Panc1 (cell line): ENCODE measurements around the gene ACACB. TPM values are rescaled to one million over a fixed set of nuclear protein-coding genes. Genes with fewer than 3 reads are reported as not detected.

ENCODE experiments used
- ATAC-seq: fragments of 200-7000 bp; cut with Tn5 transposase; 2 replicates; pipeline ENCODE4 v1.9.1; 2020; ENCODE audit warnings: mild to moderate bottlenecking, moderate library complexity
- BruUV-seq: library from RNA; stranded (reverse); fragments of 400-500 nt; replicated peaks from 2 replicates; lab custom pipeline; 2021; lab: Mats Ljungman, UMichigan
- CTCF ChIA-PET: fragments of 300-600 bp; sonication (Branson Sonifier 250); formaldehyde crosslinking; loops from one replicate; lab custom pipeline; 2022; ENCODE audit warnings: antibody characterized with exemption; lab: Charles Lee
- POLR2A ChIA-PET: fragments of 300-600 bp; sonication (Branson Sonifier 250); formaldehyde crosslinking; loops from one replicate; lab custom pipeline; 2022; ENCODE audit warnings: antibody characterized with exemption; lab: Charles Lee
- DNase-seq: peaks from one replicate; pipeline ENCODE4 v3.0.0-alpha.2; 2010; ENCODE audit warnings: low read depth, low spot score
- H3K27ac ChIP-seq: 2 replicates; pipeline ENCODE4 v1.5.1; 2011; ENCODE audit warnings: mild to moderate bottlenecking, low read length, inconsistent platforms
- H3K27me3 ChIP-seq: fragments of 200-500 bp; sonication (Bioruptor generic); 2 replicates; pipeline ENCODE4 v1.6.0; 2014; ENCODE audit warnings: low read length, inconsistent platforms; ENCODE audit not compliant: control insufficient read depth, insufficient read depth
- H3K36me3 ChIP-seq: fragments of 200-500 bp; sonication (Bioruptor generic); 2 replicates; pipeline ENCODE4 v1.5.1; 2014; ENCODE audit warnings: inconsistent platforms, mild to moderate bottlenecking, low read length, moderate library complexity; ENCODE audit not compliant: control insufficient read depth, insufficient read depth
- H3K4me1 ChIP-seq: 2 replicates; pipeline ENCODE4 v1.5.1; 2011; ENCODE audit warnings: inconsistent platforms, mild to moderate bottlenecking, low read length, moderate library complexity; ENCODE audit not compliant: control insufficient read depth, insufficient read depth
- H3K4me3 ChIP-seq, 2 experiments: 2 replicates each; pipeline ENCODE4 v1.5.1; 2011 to 2012; ENCODE audit warnings: low read depth in 2 of 2, low read length in 2 of 2, mild to moderate bottlenecking in 2 of 2, inconsistent platforms in 1 of 2, moderate library complexity in 1 of 2
- H3K9me3 ChIP-seq: fragments of 200-500 bp; sonication (Bioruptor generic); 2 replicates; pipeline ENCODE4 v1.5.1; 2014; ENCODE audit warnings: low read depth, mild to moderate bottlenecking, inconsistent platforms, low read length, moderate library complexity; ENCODE audit not compliant: control insufficient read depth, insufficient read depth
- POLR2AphosphoS5 ChIP-seq: IDR thresholded peaks from 2 replicates; pipeline ENCODE4 v1.6.1; 2012; ENCODE audit warnings: mild to moderate bottlenecking, low read depth, low read length, moderate library complexity
- SIN3A ChIP-seq: IDR thresholded peaks from 2 replicates; pipeline ENCODE4 v1.6.1; 2012; ENCODE audit warnings: low read depth, mild to moderate bottlenecking, low read length, moderate library complexity, borderline replicate concordance; ENCODE audit not compliant: insufficient read depth
- TCF7L2 ChIP-seq: IDR thresholded peaks from 2 replicates; pipeline ENCODE4 v1.6.1; 2011; ENCODE audit warnings: mild to moderate bottlenecking, low read depth, low read length, inconsistent platforms
- in situ Hi-C: cut with HindIII; loops from 2 replicates; pipeline ENCODE4 v1.10.0; 2016; ENCODE audit warnings: low sequenced_read_pairs, low pct_unique_long_range_greater_than_20kb
- intact Hi-C: fragments of 100-400 bp; cut with micrococcal nuclease; formaldehyde crosslinking; loops from one replicate; pipeline ENCODE4 v1.10.0; 2022; ENCODE audit not compliant: unreplicated experiment
- total RNA-seq: library from RNA; stranded (reverse); gene quantifications from one replicate; pipeline ENCODE4 v1.2.1, GENCODE V29; 2021; ENCODE audit not compliant: unreplicated experiment
- TF ChIP-seq, protein P1 (sequence below), 2 experiments: IDR thresholded peaks; 2 replicates each; pipeline ENCODE4 v1.6.1; 2011 to 2012; ENCODE audit warnings: low read depth in 2 of 2, control low read depth in 1 of 2, low read length in 1 of 2, mild to moderate bottlenecking in 1 of 2, moderate library complexity in 1 of 2; ENCODE audit not compliant: insufficient read depth in 1 of 2
- TF ChIP-seq, protein P2 (sequence below): fragments of 450-650 bp; IDR thresholded peaks from 2 replicates; pipeline ENCODE4 v1.5.1; 2017; ENCODE audit warnings: mild to moderate bottlenecking

Gene ACACB
- total RNA-seq, 1 experiment from 2014 or later = 12.3 TPM

DNA sequence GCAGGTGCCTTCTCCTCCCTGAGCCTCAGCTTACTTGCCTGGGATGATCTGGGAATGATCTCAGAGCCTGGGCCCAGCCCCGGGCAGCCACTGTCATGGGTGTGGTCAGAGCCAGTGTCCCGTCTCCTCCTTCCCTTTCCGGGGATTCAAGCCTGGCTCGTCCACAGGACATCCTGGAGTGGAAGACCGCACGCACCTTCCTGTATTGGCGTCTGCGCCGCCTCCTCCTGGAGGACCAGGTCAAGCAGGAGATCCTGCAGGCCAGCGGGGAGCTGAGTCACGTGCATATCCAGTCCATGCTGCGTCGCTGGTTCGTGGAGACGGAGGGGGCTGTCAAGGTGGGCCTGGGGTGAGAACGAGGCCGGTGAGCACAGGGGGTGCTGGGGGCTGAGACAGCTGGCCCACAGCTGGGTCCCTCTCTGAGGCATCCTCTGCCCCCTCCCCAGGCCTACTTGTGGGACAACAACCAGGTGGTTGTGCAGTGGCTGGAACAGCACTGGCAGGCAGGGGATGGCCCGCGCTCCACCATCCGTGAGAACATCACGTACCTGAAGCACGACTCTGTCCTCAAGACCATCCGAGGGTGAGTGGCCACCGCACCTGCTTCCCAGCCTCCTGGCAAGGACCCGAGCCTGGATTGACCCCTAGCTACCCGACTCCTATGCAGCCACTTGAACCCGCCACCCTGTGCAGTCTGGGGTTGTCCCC, 148.7 kb downstream of the ACACB start:
- TF ChIP-seq, protein P1, sequence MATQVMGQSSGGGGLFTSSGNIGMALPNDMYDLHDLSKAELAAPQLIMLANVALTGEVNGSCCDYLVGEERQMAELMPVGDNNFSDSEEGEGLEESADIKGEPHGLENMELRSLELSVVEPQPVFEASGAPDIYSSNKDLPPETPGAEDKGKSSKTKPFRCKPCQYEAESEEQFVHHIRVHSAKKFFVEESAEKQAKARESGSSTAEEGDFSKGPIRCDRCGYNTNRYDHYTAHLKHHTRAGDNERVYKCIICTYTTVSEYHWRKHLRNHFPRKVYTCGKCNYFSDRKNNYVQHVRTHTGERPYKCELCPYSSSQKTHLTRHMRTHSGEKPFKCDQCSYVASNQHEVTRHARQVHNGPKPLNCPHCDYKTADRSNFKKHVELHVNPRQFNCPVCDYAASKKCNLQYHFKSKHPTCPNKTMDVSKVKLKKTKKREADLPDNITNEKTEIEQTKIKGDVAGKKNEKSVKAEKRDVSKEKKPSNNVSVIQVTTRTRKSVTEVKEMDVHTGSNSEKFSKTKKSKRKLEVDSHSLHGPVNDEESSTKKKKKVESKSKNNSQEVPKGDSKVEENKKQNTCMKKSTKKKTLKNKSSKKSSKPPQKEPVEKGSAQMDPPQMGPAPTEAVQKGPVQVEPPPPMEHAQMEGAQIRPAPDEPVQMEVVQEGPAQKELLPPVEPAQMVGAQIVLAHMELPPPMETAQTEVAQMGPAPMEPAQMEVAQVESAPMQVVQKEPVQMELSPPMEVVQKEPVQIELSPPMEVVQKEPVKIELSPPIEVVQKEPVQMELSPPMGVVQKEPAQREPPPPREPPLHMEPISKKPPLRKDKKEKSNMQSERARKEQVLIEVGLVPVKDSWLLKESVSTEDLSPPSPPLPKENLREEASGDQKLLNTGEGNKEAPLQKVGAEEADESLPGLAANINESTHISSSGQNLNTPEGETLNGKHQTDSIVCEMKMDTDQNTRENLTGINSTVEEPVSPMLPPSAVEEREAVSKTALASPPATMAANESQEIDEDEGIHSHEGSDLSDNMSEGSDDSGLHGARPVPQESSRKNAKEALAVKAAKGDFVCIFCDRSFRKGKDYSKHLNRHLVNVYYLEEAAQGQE (IDR thresholded peaks at IDR 0.05; ENCODE audit: insufficient read depth in 1 of 2, low read depth in 2 of 2, low read length in 1 of 2) = no peak
- TF ChIP-seq, protein P2, sequence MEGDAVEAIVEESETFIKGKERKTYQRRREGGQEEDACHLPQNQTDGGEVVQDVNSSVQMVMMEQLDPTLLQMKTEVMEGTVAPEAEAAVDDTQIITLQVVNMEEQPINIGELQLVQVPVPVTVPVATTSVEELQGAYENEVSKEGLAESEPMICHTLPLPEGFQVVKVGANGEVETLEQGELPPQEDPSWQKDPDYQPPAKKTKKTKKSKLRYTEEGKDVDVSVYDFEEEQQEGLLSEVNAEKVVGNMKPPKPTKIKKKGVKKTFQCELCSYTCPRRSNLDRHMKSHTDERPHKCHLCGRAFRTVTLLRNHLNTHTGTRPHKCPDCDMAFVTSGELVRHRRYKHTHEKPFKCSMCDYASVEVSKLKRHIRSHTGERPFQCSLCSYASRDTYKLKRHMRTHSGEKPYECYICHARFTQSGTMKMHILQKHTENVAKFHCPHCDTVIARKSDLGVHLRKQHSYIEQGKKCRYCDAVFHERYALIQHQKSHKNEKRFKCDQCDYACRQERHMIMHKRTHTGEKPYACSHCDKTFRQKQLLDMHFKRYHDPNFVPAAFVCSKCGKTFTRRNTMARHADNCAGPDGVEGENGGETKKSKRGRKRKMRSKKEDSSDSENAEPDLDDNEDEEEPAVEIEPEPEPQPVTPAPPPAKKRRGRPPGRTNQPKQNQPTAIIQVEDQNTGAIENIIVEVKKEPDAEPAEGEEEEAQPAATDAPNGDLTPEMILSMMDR = no peak
- TF ChIP-seq TCF7L2 (no peak), SIN3A (no peak), POLR2AphosphoS5 (no peak)
- no TSS peak for BruUV-seq
- H3K4me3 ChIP-seq = no peak overlapping the region
- H3K27me3 ChIP-seq = no peaks in the 10 kb centered on the region
- H3K4me1 ChIP-seq = 0 out of 2 replicates have a peak, but pooled peaks cover 6% of the 10 kb centered on the region
- no peak for ATAC-seq
- intact Hi-C loops = loop anchor here (1.0 kb wide), 1 partner anchor 120 kb away; no protein-coding TSS in a partner anchor
- DNase-seq = no peak
- H3K36me3 ChIP-seq = no peaks in the 10 kb centered on the region
- ChIA-PET CTCF (interaction anchor here (1.7 to 3.4 kb wide), 2 partner anchors 120 to 129 kb away, joined by 12 to 31 read pairs; no protein-coding TSS in a partner anchor), POLR2A (no interaction called here)
- H3K27ac ChIP-seq = no peak overlapping the region
- in situ Hi-C loops = no loop called here
- H3K9me3 ChIP-seq = no peaks in the 10 kb centered on the region

DNA sequence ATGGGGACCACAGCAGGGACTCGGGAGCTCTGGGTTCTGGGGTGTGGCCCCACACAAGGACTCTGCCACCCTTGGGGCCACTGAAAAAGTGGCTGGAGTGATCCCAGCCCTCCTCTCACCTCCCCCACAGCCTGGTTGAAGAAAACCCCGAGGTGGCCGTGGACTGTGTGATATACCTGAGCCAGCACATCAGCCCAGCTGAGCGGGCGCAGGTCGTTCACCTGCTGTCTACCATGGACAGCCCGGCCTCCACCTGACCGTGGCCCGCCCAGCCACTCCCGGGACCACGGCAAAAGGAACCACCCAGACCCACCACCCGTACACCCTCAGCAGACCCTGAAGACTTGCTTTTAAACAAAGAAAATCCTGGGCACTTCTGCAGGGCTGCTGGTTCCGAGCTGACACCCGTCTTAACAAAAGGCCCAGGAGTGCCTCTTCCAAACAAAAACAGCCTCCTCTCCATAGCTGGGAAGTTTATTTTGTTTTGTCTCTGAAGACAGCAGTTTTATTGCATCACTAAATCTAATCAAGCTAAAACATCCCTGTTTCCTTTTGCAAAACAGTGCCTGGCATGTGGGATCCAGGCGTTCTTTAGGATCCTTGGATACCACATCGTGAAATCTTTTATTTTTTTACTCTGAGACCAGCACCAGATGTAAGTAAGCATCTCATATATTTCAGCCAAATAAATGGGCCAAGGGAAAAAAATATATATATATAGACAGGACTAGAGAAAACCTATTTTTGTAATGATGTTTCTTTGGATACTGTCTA, 149.9 kb downstream of the ACACB start:
- POLR2A ChIA-PET = no interaction called here
- no peak for ATAC-seq
- no peak overlapping the region for H3K4me3 ChIP-seq
- in situ Hi-C loops (no loop called here), intact Hi-C loops (no loop called here)
- no TSS peak for BruUV-seq
- TF ChIP-seq, protein P2 = no peak
- TF ChIP-seq, protein P1 (IDR thresholded peaks at IDR 0.05; ENCODE audit: insufficient read depth in 1 of 2, low read depth in 2 of 2, low read length in 1 of 2) = no peak
- TF ChIP-seq POLR2AphosphoS5 (no peak), SIN3A (no peak), TCF7L2 (no peak)
- CTCF ChIA-PET = no interaction called here
- H3K4me1 ChIP-seq = 0 out of 2 replicates have a peak, but pooled peaks cover 6% of the 10 kb centered on the region
- no peaks in the 10 kb centered on the region for H3K27me3 ChIP-seq
- H3K9me3 ChIP-seq = no peaks in the 10 kb centered on the region
- no peak for DNase-seq
- no peak overlapping the region for H3K27ac ChIP-seq
- no peaks in the 10 kb centered on the region for H3K36me3 ChIP-seq
